Body of pancreas (tissue), 4 donors: Measurements from ENCODE around the gene FKBP1A.

Experiments
- CTCF ChIP-seq, 7 experiments: fragments of 450-650 bp in 4 of 7; fragments of 200-600 bp in 3 of 7; sonication (generic) in 3 of 7; IDR thresholded peaks; one replicate each; pipeline ENCODE4 v1.5.1; 2016 to 2019; ENCODE audit warnings: antibody characterized with exemption in 7 of 7
- POLR2A ChIP-seq, 3 donors: fragments of 450-650 bp; IDR thresholded peaks; one replicate each; pipeline ENCODE4 v1.6.1; 2016; ENCODE audit warnings: antibody characterized with exemption in 3 of 3, mild to moderate bottlenecking in 2 of 3

- TF ChIP-seq CTCF (IDR thresholded peaks at IDR 0.05) (no peak), POLR2A (IDR thresholded peaks at IDR 0.05) (no peak)
Measured at GRCh38 chr20:1338096-1338495, 54.8 kb downstream of the FKBP1A start.
